AG04450 (cell line): Measurements from ENCODE around the gene CYP26C1. TPM values are rescaled to one million over a fixed set of nuclear protein-coding genes. Genes with fewer than 3 reads are reported as not detected.

Experiments used
- CTCF ChIA-PET: fragments of 300-600, 350-600 bp; formaldehyde crosslinking; extraction: SDS; loops from one replicate; lab custom pipeline; 2022; ENCODE audit warnings: antibody characterized with exemption, inconsistent platforms; lab: Charles Lee
- POLR2A ChIA-PET: fragments of 350-600 bp; formaldehyde crosslinking; extraction: SDS; loops from one replicate; lab custom pipeline; 2021; ENCODE audit warnings: antibody characterized with exemption, inconsistent platforms; lab: Yijun Ruan, JAX
- DNase-seq: peaks from one replicate; pipeline ENCODE4 v3.0.0-alpha.2; 2011; ENCODE audit warnings: low read depth, low spot score
- H3K27ac ChIP-seq: one replicate; pipeline ENCODE4 v1.5.1; 2012; ENCODE audit warnings: low read depth, low read length, control low read depth
- H3K27me3 ChIP-seq: one replicate; pipeline ENCODE4 v1.6.0; 2012; ENCODE audit warnings: low read length; ENCODE audit not compliant: control insufficient read depth, insufficient read depth
- H3K4me3 ChIP-seq: 2 replicates; pipeline ENCODE4 v1.5.1; 2011; ENCODE audit warnings: mild to moderate bottlenecking, low read depth, low read length, control low read depth
- H3K9me3 ChIP-seq: 2 replicates; pipeline ENCODE4 v1.5.1; 2012; ENCODE audit warnings: low read length; ENCODE audit not compliant: control insufficient read depth, insufficient read depth
- polyA plus RNA-seq: library from polyadenylated mRNA; depleted of rRNA; stranded (reverse); fragments of >200 nt; gene quantifications from 2 replicates; pipeline ENCODE4 v1.2.3, GENCODE V29; 2011
- TF ChIP-seq, protein P1 (sequence below): IDR thresholded peaks from 2 replicates; pipeline ENCODE4 v1.5.1; 2011; ENCODE audit warnings: low read depth, low read length, control low read depth, inconsistent platforms

The CYP26C1 gene
- polyA plus RNA-seq, 1 experiment = not detected

DNA sequence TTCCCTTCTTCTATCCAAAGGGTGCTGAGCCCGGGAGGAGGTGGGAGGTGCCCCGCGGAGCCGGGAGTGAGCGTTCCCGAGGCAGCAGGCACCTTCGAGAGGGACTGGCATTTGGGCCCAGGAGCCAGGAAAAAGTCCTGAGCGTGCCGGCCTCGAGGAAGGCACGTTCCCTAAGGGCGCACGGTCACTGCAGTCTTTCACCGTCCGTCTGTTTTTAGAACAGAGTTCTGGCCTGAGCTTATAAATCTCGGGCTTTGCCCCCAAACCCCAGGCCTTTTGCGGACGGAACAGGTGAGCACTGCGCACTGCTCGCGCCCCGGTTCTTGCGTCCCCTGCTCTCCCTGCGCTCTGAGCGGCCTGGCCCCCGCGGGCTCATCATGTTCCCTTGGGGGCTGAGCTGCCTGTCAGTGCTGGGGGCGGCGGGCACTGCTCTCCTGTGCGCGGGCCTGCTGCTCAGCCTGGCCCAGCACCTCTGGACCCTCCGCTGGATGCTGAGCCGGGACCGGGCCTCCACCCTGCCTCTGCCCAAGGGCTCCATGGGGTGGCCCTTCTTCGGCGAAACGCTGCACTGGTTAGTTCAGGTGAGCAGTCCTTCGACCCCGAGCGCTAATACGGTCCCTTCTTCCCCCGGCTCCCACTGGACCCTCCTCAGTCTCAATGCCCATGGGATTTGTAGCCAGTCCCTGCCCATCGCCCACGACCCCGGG lies 442 bp downstream of the CYP26C1 start:
- no peak for DNase-seq
- ChIA-PET POLR2A (no interaction called here), CTCF (interaction anchor here (1.1 to 1.4 kb wide), 3 partner anchors 11 to 57 kb away, joined by 3 read pairs; no protein-coding TSS in a partner anchor)
- H3K27ac ChIP-seq = no peak overlapping the region
- H3K27me3 ChIP-seq = peaks cover 56% of the 10 kb centered on the region
- no peak overlapping the region for H3K4me3 ChIP-seq
- no peaks in the 10 kb centered on the region; the same call in 1 of the 2 replicates for H3K9me3 ChIP-seq
- TF ChIP-seq, protein P1, sequence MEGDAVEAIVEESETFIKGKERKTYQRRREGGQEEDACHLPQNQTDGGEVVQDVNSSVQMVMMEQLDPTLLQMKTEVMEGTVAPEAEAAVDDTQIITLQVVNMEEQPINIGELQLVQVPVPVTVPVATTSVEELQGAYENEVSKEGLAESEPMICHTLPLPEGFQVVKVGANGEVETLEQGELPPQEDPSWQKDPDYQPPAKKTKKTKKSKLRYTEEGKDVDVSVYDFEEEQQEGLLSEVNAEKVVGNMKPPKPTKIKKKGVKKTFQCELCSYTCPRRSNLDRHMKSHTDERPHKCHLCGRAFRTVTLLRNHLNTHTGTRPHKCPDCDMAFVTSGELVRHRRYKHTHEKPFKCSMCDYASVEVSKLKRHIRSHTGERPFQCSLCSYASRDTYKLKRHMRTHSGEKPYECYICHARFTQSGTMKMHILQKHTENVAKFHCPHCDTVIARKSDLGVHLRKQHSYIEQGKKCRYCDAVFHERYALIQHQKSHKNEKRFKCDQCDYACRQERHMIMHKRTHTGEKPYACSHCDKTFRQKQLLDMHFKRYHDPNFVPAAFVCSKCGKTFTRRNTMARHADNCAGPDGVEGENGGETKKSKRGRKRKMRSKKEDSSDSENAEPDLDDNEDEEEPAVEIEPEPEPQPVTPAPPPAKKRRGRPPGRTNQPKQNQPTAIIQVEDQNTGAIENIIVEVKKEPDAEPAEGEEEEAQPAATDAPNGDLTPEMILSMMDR = no peak

DNA sequence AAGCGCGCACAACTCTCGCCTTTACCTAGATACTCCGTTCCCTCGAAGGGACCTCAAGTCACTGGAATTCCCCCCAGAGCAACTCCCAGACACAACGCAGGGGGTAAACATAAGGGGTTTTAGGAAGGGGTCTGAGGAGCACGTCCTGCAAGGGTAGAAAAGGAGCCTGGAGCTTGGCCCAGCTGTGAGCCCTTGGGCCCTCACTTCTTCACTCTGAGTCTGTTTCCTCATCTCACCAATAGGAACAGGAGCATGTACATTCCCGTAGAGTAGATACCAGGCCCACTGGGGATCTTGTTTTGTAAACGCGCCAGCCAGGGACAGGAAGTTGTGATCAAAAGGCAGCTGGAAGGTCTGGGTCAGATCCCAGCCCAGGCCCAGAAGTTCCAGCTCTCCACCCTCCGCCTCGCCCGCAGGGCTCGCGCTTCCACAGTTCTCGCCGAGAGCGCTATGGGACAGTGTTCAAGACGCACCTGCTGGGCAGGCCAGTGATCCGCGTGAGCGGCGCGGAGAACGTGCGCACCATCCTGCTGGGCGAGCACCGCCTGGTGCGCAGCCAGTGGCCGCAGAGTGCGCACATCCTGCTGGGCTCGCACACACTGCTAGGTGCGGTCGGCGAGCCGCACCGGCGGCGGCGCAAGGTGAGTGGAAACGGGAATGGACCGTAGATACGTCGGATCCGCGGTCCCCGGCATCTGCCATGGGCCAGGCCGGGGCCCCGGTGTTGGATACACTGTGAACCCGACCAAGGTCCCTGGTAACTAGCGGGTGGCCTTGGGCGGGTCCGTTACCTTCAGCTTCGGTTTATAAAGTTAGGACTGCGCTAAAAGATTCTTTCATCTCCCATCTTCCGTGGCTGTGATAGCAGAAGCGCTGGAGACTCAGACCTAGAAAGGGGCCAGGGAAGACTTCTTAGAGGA lies 1.3 kb downstream of the CYP26C1 start:
- H3K27me3 ChIP-seq = peaks cover 63% of the 10 kb centered on the region
- ChIA-PET POLR2A (no interaction called here), CTCF (interaction anchor here (0.8 to 1.4 kb wide), 5 partner anchors 11 to 75 kb away, joined by 3 to 4 read pairs (median 3); no protein-coding TSS in a partner anchor)
- TF ChIP-seq, protein P1 = no peak
- DNase-seq = no peak
- H3K9me3 ChIP-seq = no peaks in the 10 kb centered on the region; the same call in 1 of the 2 replicates
- no peak overlapping the region for H3K27ac ChIP-seq
- peak overlapping the region; percentile 53 for H3K4me3 ChIP-seq

DNA sequence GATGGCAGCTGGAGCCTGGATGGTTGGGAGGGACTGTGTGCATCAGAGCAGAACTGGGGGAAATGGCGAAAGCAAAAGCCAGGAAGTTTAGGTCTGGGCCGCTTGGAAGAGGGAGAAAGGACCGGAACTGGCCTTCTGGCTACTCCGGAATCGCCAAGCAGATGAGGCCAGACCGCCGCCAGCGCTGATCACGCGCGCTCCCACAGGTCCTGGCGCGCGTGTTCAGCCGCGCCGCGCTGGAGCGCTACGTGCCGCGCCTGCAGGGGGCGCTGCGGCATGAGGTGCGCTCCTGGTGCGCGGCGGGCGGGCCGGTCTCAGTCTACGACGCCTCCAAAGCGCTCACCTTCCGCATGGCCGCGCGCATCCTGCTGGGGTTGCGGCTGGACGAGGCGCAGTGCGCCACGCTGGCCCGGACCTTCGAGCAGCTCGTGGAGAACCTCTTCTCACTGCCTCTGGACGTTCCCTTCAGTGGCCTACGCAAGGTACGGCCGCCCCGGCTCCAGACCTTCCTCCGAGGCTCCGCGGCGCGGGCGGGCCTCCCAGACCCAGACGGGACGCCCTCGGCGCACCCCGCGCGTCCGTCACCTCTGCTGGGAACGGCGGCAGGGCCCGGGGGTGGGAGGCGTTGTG lies 2.0 kb downstream of the CYP26C1 start:
- no peak for DNase-seq
- Histone ChIP-seq H3K27ac (no peak overlapping the region), H3K9me3 (no peaks in the 10 kb centered on the region; the same call in 1 of the 2 replicates), H3K4me3 (peak overlapping the region; percentile 53), H3K27me3 (peaks cover 70% of the 10 kb centered on the region)
- POLR2A ChIA-PET = no interaction called here
- TF ChIP-seq, protein P1 = peak; percentile 47
- CTCF ChIA-PET = interaction anchor here (0.6 to 5.3 kb wide), 6 partner anchors 12 to 290 kb away, joined by 3 to 15 read pairs (median 3); no protein-coding TSS in a partner anchor

DNA sequence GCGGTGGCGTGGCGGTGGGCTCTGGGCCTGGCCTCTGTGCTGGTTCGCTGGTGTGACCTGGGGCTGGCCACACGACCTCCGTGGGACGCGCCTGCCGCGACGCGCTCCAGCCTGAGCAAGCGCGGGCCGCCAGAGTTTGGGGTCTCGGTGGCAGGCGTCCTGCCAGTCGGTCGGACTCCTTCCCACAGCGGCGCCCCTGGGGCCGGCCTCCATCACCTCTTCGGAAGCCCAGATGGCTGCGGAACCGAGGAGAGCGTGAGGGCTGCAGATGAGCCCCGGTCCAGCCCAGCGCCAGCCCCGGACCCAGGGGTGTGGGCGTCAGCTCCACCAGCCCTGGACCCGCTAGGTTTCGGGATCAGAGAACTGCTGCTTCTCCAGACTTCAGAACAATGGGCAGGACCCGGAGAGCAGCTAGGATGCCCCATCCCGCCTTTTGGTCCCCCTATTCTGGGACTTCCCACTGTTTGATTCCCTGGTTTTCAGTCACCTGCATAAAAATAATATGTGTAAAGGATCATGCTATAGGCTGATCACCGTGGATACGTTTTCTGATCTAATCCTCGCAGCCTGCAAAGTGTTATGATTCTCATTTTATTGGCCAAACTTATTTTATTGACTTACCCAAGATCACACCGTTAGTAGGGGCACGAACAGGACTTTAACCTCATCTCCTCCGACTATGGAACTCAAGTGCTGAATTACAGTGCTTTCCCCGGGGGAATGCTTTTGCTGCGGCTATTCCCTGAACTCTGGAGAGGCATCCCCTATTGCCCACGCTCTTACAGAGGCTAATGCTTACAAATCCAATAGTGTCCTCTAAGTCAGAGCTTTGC lies 2.8 kb downstream of the CYP26C1 start:
- Histone ChIP-seq H3K9me3 (no peaks in the 10 kb centered on the region; the same call in 1 of the 2 replicates), H3K27me3 (peaks cover 78% of the 10 kb centered on the region), H3K4me3 (no peak overlapping the region), H3K27ac (no peak overlapping the region)
- TF ChIP-seq, protein P1 = no peak
- DNase-seq = no peak
- CTCF ChIA-PET = interaction anchor here (0.6 to 5.3 kb wide), 2 partner anchors 57 to 289 kb away, joined by 3 to 15 read pairs; no protein-coding TSS in a partner anchor
- POLR2A ChIA-PET = no interaction called here
